SU-DHL-6 (cell line): ENCODE data around the gene ZFHX2.

ENCODE experiments used
- H2AFZ ChIP-seq: fragments of 200-600 bp; sonication (generic); 2 replicates; pipeline ENCODE4 v1.6.1; 2014; ENCODE audit warnings: low read depth, mild to moderate bottlenecking, moderate library complexity, mixed read lengths, antibody characterized with exemption, low read length; ENCODE audit not compliant: severe bottlenecking
- H3F3A ChIP-seq: fragments of 200-600 bp; shearing (Covaris generic); 2 replicates; pipeline ENCODE4 v1.6.0; 2016; ENCODE audit warnings: antibody characterized with exemption, mild to moderate bottlenecking; ENCODE audit not compliant: insufficient read depth
- H3K27ac ChIP-seq: fragments of 200-600 bp; sonication (generic); 2 replicates; pipeline ENCODE4 v1.5.1; 2016; ENCODE audit warnings: low read depth, mild to moderate bottlenecking, low read length, moderate library complexity, mixed read lengths
- H3K27me3 ChIP-seq: fragments of 200-600 bp; sonication (generic), shearing (Covaris generic); 2 replicates; pipeline ENCODE4 v1.6.0; 2014; ENCODE audit warnings: mild to moderate bottlenecking, low read length
- H3K36me3 ChIP-seq: fragments of 200-600 bp; sonication (generic); 2 replicates; pipeline ENCODE4 v1.6.1; 2014; ENCODE audit warnings: mild to moderate bottlenecking, low read length, mixed read lengths
- H3K4me2 ChIP-seq: fragments of 300-600, 200-600 bp; shearing (Covaris generic), sonication (generic); 2 replicates; pipeline ENCODE4 v1.6.0; 2014; ENCODE audit warnings: low read length, low read depth, mild to moderate bottlenecking; ENCODE audit not compliant: poor library complexity, severe bottlenecking
- H3K4me3 ChIP-seq: fragments of 200-600 bp; sonication (generic); 2 replicates; pipeline ENCODE4 v1.5.1; 2014; ENCODE audit warnings: antibody characterized with exemption, low read length, mild to moderate bottlenecking, mixed read lengths; ENCODE audit not compliant: insufficient read depth, poor library complexity, severe bottlenecking
- H3K79me2 ChIP-seq: fragments of 200-600 bp; sonication (generic); 2 replicates; pipeline ENCODE4 v1.6.1; 2014; ENCODE audit warnings: mild to moderate bottlenecking, low read length, moderate library complexity; ENCODE audit not compliant: insufficient read depth
- H3K9ac ChIP-seq: fragments of 200-600 bp; sonication (generic); 2 replicates; pipeline ENCODE4 v1.7.0; 2014; ENCODE audit warnings: mild to moderate bottlenecking, low read length
- H3K9me2 ChIP-seq: fragments of 200-600 bp; sonication (generic); replicated peaks from 2 replicates; pipeline ENCODE4 v1.6.1; 2014; ENCODE audit warnings: low read length; ENCODE audit not compliant: insufficient read depth
- H3K9me3 ChIP-seq: fragments of 200-600 bp; sonication (generic); 2 replicates; pipeline ENCODE4 v1.6.1; 2014; ENCODE audit warnings: low read length, mixed read lengths; ENCODE audit not compliant: insufficient read depth
- H4K20me1 ChIP-seq: fragments of 200-600 bp; sonication (generic); 2 replicates; pipeline ENCODE4 v1.6.1; 2014; ENCODE audit warnings: low read depth, mild to moderate bottlenecking, antibody characterized with exemption, low read length, moderate library complexity, mixed read lengths
- CTCF ChIP-seq: fragments of 200-600 bp; sonication (generic); IDR thresholded peaks from one replicate; pipeline ENCODE4 v1.5.1; 2017; ENCODE audit warnings: antibody characterized with exemption, mild to moderate bottlenecking, low read length, moderate library complexity; ENCODE audit not compliant: insufficient read depth, poor library complexity, severe bottlenecking
- EZH2phosphoT487 ChIP-seq: fragments of 200-600 bp; sonication (generic), shearing (Covaris generic); conservative IDR thresholded peaks from 2 replicates; pipeline ENCODE4 v1.6.1; 2018; ENCODE audit warnings: mild to moderate bottlenecking, antibody characterized with exemption, low read length, moderate library complexity, mixed read lengths

ZFHX2 gene

GRCh38 chr14:23566112-23566777 is 14.7 kb upstream of the ZFHX2 start:
- no peak overlapping the region for H3K27ac ChIP-seq
- no peaks in the 10 kb centered on the region for H3K36me3 ChIP-seq
- no peaks in the 10 kb centered on the region for H3K9me2 ChIP-seq
- H3K4me2 ChIP-seq, result peak overlapping the region; percentile 98
- H3K27me3 ChIP-seq, result no peaks in the 10 kb centered on the region
- H3K9ac ChIP-seq, result peak overlapping the region; percentile 80
- TF ChIP-seq CTCF, result no peak
- no peak for TF ChIP-seq EZH2phosphoT487
- no peaks in the 10 kb centered on the region for H4K20me1 ChIP-seq
- H3K79me2 ChIP-seq, result peaks cover 18% of the 10 kb centered on the region
- no peaks in the 10 kb centered on the region for H3K9me3 ChIP-seq
- H3K4me3 ChIP-seq, result peak overlapping the region; percentile 87
- no peak overlapping the region for H2AFZ ChIP-seq
- peaks cover 9% of the 10 kb centered on the region; the same call in 1 of the 2 replicates for H3F3A ChIP-seq

GRCh38 chr14:23565626-23566025 is 14.1 kb upstream of the ZFHX2 start:
- Histone ChIP-seq H3K27ac (no peak overlapping the region), H3K27me3 (no peaks in the 10 kb centered on the region), H3K4me2 (no peak overlapping the region), H2AFZ (no peak overlapping the region), H3K79me2 (peaks cover 18% of the 10 kb centered on the region), H3K9ac (no peak overlapping the region), H3K9me3 (no peaks in the 10 kb centered on the region), H3K9me2 (no peaks in the 10 kb centered on the region), H3K4me3 (no peak overlapping the region), H3K36me3 (no peaks in the 10 kb centered on the region), H3F3A (peaks cover 9% of the 10 kb centered on the region; the same call in 1 of the 2 replicates), H4K20me1 (no peaks in the 10 kb centered on the region)
- TF ChIP-seq CTCF (no peak), EZH2phosphoT487 (no peak)

DNA sequence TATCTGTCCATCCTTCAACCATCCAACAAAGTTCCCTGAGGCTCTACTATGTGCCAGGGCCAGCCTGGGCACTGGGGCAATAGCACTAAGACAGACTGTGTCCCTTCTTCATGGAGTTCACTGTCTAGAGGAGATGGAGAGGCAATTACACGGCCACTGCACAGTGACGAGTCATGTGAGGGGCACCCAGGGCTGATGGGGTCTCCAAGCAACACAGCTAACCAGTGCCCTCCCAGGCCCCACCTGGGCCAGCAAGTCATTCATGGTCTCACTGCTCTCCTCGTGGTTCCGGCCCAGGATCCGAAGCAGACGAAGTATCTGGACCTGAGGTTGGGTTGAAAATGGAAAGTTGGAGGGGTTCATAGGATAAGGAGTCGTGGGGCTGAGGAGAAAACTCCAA is 13.3 kb upstream of the ZFHX2 start:
- Histone ChIP-seq H3K9me2 (no peaks in the 10 kb centered on the region), H3K79me2 (peaks cover 18% of the 10 kb centered on the region), H2AFZ (no peak overlapping the region), H3K4me3 (no peak overlapping the region), H3K9me3 (no peaks in the 10 kb centered on the region), H3K9ac (no peak overlapping the region), H3K27me3 (no peaks in the 10 kb centered on the region), H3K36me3 (no peaks in the 10 kb centered on the region), H4K20me1 (no peaks in the 10 kb centered on the region), H3K4me2 (no peak overlapping the region), H3K27ac (no peak overlapping the region), H3F3A (peaks cover 9% of the 10 kb centered on the region; the same call in 1 of the 2 replicates)
- no peak for TF ChIP-seq CTCF
